Activated T-helper 1 cell treated with anti-CD3 and anti-CD28 coated beads, Interleukin-2, amount 50 U/mL, for 16 hours (primary cell): ENCODE data around the gene DDI1.
"Not testable (repeated sequence)": the region's sequence is repeated elsewhere in the genome, so short reads cannot be mapped to it uniquely, and the experiment has no call there.

Experiments used
- DNase-seq, 2 donors: peaks; one replicate each; pipeline ENCODE4 v3.0.0-alpha.2; 2020; ENCODE audit warnings: low read depth in 1 of 2, low spot score in 1 of 2

Gene DDI1

GRCh38 chr11:104036995-104037394 is 555 bp downstream of the DDI1 start:
- no peak for DNase-seq

- DNase-seq: no peak
Measured at GRCh38 chr11:104041792-104042191, 5.4 kb downstream of the DDI1 start.

- no peak for DNase-seq
Measured at GRCh38 chr11:104043142-104043541, 6.7 kb downstream of the DDI1 start.

GRCh38 chr11:104043678-104044239 is 7.3 kb downstream of the DDI1 start:
- DNase-seq: no peak

GRCh38 chr11:104046331-104046730 is 9.9 kb downstream of the DDI1 start:
- no peak for DNase-seq

- not testable (repeated sequence) for DNase-seq
Measured at GRCh38 chr11:104046858-104047257, 10.4 kb downstream of the DDI1 start.

- DNase-seq: no peak
Measured at GRCh38 chr11:104049116-104049515, 12.7 kb downstream of the DDI1 start.

- no peak for DNase-seq
Measured at GRCh38 chr11:104051778-104052177, 15.3 kb downstream of the DDI1 start.

GRCh38 chr11:104053743-104054478 is 17.5 kb downstream of the DDI1 start:
- no peak for DNase-seq

- DNase-seq: no peak
Measured at GRCh38 chr11:104054911-104055529, 18.6 kb downstream of the DDI1 start.

GRCh38 chr11:104055596-104055995 is 19.2 kb downstream of the DDI1 start:
- no peak for DNase-seq

- DNase-seq: no peak
Measured at GRCh38 chr11:104057908-104058307, 21.5 kb downstream of the DDI1 start.

- no peak for DNase-seq
Measured at GRCh38 chr11:104058680-104059079, 22.2 kb downstream of the DDI1 start.

GRCh38 chr11:104060004-104060794 is 23.8 kb downstream of the DDI1 start:
- DNase-seq: no peak

GRCh38 chr11:104060820-104061219 is 24.4 kb downstream of the DDI1 start:
- no peak for DNase-seq

- DNase-seq: no peak
Measured at GRCh38 chr11:104061853-104062521, 25.5 kb downstream of the DDI1 start.

GRCh38 chr11:104064034-104064630 is 27.7 kb downstream of the DDI1 start:
- DNase-seq: no peak

GRCh38 chr11:104067534-104067933 is 31.1 kb downstream of the DDI1 start:
- DNase-seq: no peak

GRCh38 chr11:104073950-104074705 is 37.7 kb downstream of the DDI1 start:
- DNase-seq: no peak

GRCh38 chr11:104075091-104075490 is 38.7 kb downstream of the DDI1 start:
- no peak for DNase-seq
